ENCODE data around the gene CCL25.

Gene CCL25

DNA sequence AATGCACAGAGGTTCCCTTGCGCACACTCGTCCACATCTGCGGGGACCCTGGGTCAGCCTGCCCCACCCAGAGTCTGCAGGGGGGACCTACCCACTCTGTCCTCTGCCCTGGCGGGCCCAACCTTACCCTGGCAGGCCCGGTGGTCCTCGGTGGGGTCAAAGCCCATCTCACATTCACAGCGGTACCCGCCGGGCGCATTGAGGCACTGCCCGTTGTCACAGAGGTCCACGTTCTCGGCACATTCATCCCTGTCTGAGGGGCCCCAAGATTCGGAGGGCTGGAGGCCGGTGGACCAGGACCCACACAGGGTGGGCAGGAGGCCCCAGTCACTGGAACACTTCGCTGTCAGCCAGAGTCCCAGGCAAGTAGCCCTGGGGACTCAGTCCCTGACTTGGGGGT is 58.4 kb downstream of the CCL25 start:
- DNase-seq (ENCODE audit: low spot score) = no peak

DNA sequence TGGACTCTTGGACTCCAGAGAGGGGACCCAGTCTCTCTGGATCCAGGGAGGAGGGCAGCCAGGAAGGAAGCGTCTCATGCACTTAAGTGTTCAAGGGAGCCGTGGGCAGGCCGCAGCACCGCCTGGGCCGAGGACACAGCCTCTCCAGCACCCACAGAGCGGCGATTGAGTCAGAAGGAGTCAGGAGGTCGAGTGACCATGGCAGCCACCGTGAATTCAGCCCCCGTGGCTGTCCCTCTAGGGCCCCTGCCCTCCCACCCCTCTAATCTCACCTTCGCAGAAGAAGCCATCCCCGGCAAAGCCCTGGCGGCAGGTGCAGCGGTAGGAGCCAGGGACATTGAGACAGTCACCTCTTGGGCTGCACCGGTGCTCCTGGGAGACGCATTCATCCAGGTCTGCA is 58.8 kb downstream of the CCL25 start:
- no peak for DNase-seq (ENCODE audit: low spot score)
